H54 (cell line): ENCODE measurements around the gene CCNYL1.

ENCODE experiments used
- DNase-seq: peaks from one replicate; pipeline ENCODE4 v3.0.0; 2011; ENCODE audit warnings: low spot score, mixed read lengths; ENCODE audit not compliant: insufficient read length
- FAIRE-seq: peaks from 3 replicates; lab custom pipeline; 2011; peaks lifted over from hg19 to GRCh38; lab: Jason Lieb, UNC
- POLR2A ChIP-seq: IDR thresholded peaks from 2 replicates; pipeline ENCODE4 v1.6.1; 2011; ENCODE audit warnings: low read depth, mild to moderate bottlenecking, low read length

CCNYL1 gene

GRCh38 chr2:207791579-207792243 is 80.3 kb downstream of the CCNYL1 start:
- no peak for DNase-seq
- TF ChIP-seq POLR2A = no peak
- no peak for FAIRE-seq

- TF ChIP-seq POLR2A = 0 out of 2 replicates have a peak, but pooled peaks have one; percentile 9
- FAIRE-seq (no peak), DNase-seq (peak; percentile 69)
These were observed 80.9 kb downstream of the CCNYL1 start for GRCh38 chr2:207792244-207792785.

DNA sequence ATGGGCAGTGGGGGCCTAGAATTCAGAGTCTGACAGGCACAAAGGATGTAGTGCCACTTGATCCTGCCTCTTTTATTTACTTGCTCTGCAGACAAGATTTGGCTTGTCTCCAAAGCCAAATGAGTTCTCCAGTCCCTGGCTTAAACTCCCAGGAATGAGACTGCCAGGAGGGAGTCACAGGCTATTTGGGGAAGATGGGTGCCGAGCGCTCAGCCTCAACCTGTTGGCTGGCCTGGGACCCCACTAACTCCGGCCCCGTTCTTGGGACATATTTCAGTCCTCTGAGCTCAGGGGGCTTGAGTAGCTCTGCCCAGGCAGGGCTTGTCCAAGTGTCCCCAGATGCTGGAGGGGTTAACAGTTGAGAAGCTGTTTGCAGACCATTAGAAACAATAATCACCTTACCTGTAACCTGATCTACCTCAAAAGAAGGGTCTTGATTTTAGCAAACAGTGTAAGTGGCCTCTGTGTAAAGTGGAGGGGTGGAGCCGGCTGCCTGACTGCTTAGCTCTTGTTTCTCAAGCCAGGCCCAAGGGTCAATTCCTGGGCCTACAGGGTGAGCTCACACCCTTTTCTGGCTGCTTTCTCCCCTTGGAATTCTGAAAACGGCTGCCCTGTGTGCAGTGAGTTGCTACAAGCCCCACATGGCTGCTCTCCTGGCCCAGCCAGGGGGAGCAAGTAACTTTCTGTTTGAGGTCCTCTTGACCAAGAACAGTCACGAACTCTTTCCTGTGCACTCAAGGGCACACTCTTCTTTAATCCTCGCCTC is 85.3 kb downstream of the CCNYL1 start:
- DNase-seq (no peak), FAIRE-seq (no peak)
- TF ChIP-seq POLR2A = no peak

- TF ChIP-seq POLR2A = no peak
- DNase-seq = no peak
- no peak for FAIRE-seq
These were observed 89.8 kb downstream of the CCNYL1 start for GRCh38 chr2:207801259-207801658.

DNA sequence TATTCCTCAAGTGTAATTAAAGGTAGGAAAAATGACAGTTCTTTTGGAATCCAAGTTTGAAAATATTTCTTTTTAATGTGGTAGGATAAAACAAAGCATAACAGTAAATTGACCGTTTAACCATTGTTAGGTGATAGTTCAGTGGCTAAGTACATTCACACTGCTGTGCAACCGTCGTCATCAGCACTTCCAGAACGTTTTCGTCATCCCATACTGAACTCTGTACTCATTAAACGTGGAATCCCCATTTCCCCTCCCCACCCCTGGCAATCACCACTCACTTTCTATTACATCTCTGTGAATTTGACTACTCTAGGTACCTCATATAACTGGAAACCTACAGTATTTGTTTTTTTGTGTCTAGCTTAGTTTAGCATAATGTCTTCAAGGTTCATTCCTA is 91.2 kb downstream of the CCNYL1 start:
- TF ChIP-seq POLR2A = no peak
- DNase-seq = no peak
- FAIRE-seq = no peak
